ENCODE results near the gene CELF4.

The CELF4 gene

DNA sequence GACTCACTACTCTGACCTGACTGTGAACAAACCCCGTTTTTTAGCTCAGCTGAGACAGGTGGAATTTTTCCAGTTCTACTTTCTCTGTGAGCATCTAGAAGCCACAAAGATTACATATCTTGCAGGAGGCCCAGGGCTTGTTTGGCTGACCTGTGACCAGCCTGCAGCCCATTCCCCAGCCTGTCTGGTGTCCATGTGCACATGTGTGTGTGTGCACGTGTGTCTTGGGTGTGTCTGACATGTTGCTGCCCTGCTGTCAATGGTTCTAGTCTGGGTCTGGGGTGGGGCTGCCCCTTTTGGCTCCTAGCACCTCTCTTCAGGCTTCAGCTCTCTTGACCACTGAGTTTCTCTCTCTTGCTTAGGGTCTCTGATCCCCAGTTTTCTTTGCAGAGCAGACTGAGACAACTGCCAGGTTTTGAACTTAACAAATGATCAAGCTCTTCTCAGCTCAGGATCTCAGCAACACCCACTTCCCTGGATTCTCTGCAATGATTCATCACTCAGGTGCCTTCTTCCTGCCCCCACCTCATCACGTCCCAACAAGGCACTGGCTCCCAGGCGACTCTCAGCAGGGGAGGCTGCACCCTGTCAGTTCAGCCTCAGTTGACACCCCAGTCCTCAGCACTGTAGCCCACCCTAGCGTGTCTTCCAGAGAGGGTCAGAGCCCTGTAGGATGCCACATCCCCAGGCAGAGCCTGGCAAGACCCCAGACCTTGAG, 130.3 kb downstream of the CELF4 start:
- DNase-seq = no peak

DNA sequence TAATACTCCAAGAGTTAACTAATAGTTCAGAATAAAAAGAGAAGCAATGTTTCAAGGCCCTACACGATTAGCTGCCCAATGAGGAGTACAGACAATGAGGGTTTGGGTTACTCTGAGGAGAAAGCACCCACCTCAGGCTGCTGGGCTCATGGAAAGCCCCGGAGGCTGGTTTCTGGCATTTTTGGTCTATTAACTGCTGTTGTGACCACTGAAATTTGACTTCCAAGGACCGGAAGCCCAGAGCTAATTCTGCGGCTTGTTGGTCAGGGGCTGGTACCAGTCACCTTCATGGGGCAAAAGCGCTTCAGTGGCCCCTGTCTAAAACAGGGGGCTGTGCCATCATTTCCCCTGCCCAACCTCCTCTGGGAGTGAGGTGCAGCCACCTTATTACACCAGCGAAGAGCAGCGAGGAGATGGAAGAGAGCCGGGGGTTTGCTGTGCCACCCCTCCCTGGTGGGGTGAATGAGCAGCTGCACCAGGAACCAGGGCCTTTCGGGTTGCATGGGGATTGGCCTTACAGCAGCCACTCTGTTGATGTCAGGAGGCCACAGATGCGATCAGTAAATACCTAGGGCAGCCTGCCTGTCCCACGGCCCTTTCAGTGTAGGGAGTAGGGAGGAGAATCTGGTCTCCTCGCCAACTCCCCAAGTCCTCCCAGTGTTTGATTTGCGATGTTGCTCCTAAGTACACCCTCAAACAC, 131.3 kb downstream of the CELF4 start:
- DNase-seq = no peak

DNA sequence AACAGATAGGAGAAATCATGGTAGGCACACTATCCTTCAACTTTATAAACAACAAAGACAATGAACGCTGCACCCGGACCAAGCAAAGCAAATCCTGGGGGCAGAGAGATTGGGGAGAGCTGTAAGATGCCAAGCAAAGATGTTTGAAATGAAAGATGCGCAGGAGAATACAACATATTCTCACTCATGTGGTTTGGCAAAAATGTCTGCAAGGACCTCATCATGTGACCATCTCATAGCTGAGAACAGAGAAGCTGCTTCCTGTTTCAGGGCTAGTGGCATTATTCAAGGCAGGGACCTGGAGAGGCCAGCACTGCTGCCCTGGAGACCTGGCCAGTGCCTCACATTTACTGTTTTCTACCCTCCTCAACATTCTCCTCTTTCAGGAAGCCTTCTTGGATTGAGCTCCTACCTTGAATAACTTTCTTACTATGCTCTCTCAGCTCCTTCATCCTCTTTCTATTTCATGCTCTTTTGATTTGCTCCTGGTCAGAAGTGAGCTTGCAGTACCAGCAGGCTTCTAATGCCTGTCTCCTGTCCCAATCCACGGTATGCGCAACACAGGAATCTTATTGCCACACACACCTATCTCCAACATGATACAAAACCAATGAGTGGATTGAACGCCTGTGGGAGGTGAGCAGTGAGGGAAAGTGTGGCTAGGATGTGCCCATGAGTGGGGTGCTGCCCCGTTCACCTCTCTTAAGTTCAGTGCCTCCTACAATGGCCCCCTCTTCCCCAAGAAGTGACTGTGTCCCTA, 133.0 kb downstream of the CELF4 start:
- no peak for DNase-seq

DNA sequence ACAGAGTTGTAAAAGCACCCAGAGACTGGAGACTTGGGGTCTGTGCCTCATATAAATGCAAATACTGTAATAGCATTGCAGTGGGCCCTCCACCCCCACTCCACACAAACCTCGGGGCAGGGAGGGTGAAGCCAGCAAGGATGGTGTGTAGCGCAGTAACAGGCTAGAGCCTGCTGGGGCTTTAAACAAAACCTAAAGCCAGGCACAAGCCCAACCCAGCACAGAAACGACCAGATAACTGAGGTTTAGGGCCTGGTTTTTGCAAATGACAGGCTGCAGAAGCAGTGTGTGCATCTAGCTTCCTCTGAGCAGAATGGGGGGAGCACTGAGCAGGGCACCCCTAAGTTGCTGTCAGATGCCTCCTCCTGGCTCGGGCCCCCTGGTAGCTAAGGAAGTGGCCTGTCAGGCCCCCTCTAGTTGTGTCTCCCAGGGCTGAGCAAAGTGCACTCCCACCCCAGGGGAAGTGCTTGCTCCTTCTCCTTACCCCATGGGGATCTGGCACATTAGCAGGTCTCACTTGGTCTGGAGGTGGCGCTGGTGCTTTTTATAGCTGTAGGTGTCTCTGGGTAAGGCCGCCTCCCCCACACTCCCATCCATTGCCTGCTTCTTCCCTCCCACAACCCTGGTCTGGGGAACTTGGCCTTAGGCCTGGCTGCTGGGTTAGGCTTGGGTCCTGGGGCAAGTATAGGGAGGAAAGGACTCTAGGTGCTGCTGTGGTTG, 135.1 kb downstream of the CELF4 start:
- no peak for DNase-seq

DNA sequence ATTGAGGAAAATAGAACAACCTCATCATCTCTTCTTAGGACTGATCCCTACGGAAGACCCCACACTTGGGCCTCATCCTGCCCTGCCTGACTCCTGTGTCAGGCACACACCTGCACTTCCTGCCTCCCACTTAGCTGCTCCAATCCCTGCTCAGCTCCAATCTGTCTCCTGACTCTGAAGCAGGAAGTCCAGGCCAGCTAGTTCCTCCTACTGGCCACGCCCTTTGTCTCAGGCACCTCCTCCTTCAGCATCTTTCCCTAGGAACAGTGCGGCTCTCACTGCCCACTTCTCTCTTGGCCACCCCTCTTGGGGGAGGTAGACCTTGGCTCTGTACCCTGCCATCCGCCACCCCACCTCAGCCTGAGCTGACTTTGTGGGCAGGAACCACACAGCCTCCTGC, 135.8 kb downstream of the CELF4 start:
- DNase-seq = no peak

DNA sequence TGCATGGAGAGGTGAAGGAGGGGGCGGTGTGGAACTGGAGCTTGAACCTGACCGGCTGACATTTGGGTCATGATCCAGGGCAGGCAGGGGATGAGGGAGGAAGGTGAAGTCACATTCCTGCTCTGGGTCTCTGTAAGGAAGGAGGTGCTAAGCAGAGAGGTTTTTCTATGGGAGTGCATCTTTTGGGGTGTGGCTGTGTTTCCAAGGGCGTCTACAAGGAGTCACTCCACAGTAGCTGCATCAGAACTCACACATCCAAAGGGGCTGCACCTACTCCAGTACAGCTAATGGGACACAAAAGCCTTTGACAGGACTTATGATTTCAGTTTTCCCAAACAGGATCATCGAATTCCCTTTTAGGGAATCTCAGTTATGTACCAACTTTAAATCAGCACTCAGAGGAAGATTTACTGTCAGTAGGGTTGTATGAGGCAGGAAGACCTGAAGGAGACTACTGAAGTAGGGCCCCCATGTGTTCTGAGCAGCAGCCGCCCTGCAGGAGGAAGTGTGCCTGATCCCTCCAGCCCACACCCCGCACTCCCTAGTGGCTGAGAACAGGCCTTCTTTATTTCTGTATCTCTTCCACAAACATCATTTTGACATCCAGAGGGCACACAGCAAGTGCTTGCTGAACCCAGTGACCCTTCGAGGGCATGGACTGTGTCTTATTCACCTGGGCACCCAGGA, 137.2 kb downstream of the CELF4 start:
- no peak for DNase-seq

DNA sequence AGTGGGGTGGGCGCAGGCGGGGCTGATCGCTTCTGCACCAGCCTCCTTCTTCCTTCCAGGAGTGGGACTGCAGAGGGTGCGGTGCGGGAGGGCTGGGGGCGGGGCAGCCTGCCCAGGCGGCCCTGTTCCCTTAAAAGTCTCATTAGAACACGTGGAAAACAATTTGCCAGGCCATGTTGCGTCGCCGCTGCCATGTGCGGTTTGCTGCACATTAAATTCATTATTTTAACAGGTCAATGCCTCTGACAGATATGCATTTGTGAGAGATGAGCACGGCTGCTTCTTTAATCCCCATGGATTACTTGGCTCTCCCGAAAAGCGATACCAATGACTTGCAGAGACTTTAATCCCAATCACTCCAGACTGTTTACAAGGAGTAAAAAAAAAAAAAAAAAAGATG, 139.0 kb downstream of the CELF4 start:
- DNase-seq = no peak

DNA sequence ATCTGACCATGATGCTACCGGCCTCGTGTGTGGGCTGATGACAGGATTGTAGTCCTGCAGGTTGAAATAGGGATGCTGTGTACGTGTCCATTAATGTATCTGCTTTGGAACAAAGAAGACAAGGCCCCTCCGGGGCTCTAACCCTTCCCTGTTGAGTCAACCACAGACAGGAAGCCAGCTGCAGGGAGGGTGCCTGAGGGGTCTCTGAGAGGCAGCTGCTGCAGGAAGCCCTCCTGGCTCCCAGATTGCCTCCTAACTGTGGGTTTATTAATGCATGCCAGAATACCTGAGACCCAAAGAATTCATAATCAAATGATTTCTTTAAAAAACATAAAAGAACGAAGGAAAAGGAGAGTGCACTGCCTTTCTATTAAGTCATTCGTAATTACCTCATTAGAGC, 140.4 kb downstream of the CELF4 start:
- no peak for DNase-seq

DNA sequence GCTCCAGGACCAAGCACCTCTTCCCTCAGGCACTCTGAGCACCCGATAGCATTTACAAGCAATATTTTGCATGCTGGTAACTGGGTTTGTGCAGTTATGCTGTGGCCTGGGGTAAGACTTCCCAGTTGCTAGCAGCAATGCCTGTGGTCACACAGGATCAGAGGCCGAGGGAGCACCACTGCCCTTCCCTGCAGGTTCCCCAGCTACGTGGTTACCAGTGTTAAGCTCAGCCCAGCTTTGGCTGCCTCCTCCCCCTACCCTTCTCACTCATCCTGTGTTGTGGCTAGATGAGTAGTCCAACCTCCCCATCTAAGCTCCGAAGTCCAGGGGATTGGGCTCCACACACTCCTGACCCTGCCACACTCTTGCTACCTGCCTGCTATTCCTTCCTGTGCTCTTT, 141.1 kb downstream of the CELF4 start:
- DNase-seq = no peak

DNA sequence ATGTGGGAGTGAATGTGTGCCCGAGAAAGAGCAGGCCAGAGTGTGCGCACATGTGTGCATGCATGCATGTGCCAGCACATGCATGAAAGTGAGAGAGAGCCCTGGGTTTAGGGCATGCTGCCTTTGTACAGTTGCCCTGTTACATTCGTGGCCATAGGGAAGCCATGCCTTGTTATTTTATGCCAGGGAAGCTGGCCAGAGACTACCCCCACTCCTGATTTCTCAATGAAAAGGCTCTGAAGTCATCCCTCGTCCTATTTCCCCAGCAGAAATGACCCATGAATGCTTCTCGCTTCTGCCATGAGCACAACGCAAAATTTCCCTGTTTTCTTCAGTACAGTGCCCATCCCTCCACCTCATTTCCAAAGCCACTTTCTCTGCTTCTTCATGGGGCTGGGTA, 143.0 kb downstream of the CELF4 start:
- no peak for DNase-seq

DNA sequence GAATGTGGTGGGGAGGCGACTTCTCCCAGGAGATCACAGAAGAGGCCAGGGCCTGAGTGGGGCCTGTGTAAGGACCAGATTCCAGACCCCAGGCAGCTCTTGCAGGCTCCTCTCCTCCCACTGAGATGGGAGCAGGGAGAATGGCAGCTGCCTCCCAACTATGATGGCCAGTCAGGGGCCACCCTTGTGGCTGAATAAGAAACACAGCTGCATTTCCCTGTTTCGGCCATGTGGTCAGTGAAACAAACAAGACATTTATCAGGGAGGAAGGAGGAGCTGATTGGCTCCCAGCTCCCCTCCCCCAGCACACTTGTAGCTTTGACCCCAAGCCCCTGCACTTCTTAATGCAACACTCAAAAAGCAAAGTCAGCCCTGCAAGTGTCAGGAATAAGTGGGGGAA, 143.5 kb downstream of the CELF4 start:
- no peak for DNase-seq

DNA sequence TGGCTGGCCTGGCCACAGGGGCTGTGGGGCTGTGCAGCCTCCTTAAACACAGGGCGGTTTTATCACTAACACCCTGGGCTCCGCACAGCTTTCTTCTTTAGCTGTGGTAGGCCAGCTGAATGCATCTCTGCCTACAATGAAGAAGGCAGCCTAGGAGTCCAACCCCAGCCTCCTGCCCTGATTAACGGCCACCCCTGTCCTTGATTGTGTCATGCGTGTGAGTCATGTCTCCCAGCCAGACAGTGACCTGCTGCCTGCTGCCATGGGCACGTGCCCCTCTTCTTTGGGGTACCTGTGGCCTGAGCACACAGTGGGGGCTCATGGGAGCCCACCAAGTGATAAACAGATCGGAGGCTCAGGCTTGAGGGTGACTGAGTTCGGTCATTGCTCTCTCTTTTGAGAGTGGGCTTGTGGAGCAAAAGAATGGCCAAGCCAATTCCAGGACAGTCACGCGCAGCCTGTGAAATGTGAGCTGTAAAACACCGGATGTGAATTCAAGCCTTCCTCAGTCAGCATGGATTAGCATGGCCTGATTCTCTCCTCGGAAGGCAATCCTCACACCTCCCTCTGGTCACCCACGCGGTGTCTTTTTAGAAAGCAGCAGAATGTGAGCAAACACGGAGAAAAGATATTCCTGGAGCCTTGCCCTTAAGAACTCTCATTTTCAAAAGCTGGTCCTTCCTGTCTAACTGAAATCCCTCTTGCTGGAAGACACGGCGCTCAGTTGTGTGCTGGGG, 144.1 kb downstream of the CELF4 start:
- no peak for DNase-seq

DNA sequence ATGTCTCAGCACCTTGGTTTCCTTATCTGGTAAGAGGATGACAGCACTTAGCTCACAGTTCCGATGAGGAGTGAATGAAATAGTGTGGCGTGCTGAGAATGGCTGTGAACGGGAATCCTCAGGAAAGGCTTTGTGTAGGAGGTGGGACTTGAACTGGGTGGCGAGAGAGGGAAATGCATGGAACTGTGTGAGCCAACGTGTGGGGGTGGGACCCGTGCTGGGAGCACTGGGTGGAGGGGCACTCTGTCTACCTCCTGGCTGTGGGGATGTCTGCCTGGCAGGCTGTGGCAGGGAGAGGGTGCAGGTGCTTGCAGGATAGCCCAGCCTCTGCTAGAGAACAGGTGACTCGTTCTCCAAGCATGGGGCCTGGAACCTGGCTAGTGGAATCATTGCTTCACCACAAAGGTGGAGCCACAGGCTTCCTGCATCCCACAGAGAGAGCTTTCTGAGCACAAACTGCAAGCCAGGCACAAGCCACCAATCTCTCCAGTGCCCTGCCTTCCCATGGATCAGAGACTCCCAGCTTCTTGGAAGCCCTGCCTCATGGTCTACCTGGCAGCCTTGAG, 145.2 kb downstream of the CELF4 start:
- DNase-seq = no peak

DNA sequence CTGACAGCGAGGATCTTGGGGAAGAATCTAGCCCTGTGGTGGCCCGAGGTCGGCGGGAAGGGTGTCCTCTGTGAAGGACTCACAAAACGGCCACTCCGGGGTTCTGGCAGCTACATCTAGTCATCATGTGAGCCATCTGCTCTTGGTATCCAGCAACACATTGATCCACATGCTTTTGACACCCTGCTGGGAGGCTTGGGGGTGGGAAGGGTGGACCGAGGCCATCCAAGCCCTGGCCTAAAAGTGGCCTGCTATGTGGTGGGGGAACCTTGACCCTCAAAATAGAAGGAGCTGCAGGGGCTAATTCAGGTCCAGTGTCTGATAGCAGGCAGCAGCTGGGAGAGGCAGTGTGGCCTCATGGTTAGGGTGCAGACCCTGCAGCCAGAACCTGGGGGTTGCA, 145.7 kb downstream of the CELF4 start:
- DNase-seq = no peak

DNA sequence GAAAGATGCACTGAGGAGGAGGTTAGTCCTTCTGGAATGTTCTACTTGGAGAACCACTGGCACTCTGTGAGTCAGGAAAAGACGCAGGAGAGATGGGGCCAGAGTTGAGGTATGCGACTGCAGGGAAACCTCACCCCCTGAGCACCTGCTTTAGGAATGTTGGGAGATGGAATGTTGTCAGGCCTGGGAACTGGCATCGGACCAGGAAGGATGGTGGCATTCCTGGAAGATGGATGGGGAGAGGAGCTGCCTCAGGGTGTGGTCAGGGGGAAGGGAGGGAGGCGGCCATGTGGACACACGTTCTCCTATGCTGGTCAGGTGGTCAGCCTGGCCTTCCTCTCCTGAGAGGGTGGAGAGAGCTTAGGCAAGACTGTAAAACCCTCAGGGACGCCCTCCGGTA, 146.3 kb downstream of the CELF4 start:
- DNase-seq = no peak

DNA sequence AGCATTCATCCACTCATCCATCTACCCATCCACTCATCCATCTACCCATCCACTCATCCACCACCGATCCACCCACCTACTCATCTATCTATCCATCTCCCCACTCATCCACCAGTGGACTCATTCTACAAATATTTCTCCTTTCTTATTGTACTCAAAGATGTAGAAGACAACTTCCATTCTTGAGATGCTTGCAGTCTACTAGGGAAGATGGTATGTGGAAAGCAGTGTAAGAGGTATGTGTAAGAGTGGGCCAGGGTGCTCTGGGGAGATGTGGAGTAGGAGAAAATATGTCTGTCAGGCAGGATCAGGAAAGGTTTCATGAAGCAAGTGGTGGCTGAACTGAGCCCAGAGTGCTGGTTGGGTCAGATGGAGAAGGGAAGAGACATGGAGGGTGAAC, 150.8 kb downstream of the CELF4 start:
- no peak for DNase-seq

DNA sequence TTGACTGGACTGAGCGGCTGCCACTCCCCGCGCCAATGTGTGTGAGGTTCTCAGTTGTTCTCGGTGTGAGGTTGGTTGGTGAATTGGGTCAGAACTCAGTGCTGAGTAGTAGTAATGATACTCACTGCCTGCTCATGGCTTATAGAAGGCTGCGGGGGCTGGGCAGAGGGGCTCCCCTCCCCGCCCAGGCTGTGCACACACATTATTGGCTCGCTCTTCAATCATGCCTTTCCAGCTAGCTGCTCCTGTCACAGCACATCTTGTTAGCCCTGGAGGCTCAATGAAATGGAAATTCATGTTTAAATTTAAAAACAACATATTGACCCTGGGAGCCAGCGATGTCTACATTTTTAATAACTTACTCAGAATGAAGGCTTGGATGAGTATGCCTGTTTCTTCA, 152.8 kb downstream of the CELF4 start:
- no peak for DNase-seq

DNA sequence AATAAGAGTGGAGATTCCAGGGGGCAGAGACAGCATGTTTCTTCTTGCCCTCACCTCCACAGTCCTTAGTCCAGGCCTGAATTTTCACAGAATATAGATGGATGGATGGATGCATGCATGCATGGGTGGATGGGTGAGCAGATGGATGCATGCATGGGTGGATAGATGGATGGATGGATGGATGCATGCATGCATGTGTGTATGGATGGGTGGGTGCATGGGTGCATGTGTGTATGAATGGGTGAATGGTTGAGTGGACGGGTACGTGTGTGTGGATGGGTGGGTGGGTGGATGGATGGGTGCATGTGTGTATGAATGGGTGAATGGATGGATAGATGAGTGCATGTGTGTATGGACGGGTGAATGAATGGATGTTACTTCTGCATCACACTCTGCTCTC, 153.3 kb downstream of the CELF4 start:
- no peak for DNase-seq

DNA sequence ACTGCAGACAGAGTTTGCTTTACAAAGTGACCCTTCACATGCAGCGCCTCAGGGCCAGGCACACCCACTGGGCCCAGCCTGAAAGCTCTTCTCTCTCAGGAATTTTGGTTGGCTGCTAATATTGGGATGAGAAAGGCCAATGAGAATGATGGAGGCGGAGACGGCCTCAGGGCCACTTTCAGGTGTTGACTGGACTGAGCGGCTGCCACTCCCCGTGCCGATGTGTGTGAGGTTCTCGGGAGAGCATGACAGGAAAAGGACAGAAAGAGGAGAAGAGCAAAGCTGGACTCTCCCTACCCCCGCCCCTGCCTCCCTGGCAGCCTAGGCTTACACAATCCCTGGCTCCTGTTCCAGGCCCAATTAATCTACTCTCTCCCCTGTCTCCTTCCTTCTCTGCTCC, 155.7 kb downstream of the CELF4 start:
- DNase-seq = no peak

DNA sequence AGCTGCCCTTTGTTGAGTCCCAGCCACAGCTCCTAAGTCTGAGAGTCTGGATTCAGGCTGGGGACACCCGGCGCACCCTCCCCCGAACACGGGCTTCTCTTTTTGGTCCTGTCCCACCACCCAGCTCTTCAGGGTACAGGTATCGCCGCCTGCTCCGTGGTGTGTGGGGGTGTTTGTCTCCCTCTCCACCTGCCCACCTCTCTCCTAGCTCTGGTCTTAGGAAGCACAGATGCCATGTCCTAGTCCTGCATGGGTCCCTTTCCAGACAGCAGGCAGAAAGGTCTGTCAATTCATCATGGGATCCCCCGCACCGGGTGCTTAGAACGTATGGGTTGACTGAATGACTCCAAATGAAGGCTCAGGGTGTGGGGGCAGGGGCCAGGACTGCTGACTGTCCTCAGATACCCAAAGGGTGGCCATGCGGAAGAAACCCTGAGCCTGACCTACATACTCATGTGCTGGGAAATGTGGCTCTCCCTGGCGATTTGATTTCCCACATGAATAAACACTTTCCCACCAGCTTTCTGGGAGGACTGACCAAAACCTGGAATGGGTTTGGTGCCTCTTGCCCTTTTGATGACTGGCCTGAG, 156.8 kb downstream of the CELF4 start:
- DNase-seq = no peak

DNA sequence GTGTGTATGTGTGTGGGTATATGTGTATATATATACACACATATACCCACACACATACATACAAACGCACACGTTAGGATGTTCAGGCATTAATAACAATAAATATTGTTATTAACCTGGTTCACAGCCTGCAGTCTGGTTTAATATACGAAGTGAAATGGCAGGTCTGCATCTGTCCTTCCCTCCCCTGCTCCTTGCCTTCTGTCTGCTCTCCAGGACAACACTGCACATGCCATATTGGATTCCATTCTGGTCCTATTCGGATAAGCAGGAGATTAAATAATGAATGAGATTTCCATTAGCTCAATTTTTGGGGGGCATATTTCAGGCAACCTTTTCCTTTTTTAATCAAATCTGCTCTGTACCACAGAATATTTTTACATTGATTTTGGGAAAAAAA, 158.0 kb downstream of the CELF4 start:
- DNase-seq = no peak

Measured in effector CD4-positive, alpha-beta T cell (primary cell).